HepG2 (cell line): ENCODE data around the gene RGS1.

ENCODE experiments used
- ARNT ChIP-seq: fragments of 450-650 bp; IDR thresholded peaks from 2 replicates; pipeline ENCODE4 v1.6.1; 2017
- CTCF ChIP-seq: sonication (generic); formaldehyde crosslinking; IDR thresholded peaks from 2 replicates; pipeline ENCODE4 v1.5.0; 2020; ENCODE audit warnings: mild to moderate bottlenecking, missing genetic modification reagents, moderate library complexity
- POLR2AphosphoS2 ChIP-seq: IDR thresholded peaks from 2 replicates; pipeline ENCODE4 v1.6.1; 2011; ENCODE audit warnings: low read depth, low read length, improper control_type of control experiment
- SMC3 ChIP-seq: IDR thresholded peaks from 2 replicates; pipeline ENCODE4 v1.6.1; 2011; ENCODE audit warnings: low read length, improper control_type of control experiment
- TP53 ChIP-seq: sonication (generic); formaldehyde crosslinking; conservative IDR thresholded peaks from 2 replicates; pipeline ENCODE4 v1.4.0; 2020; ENCODE audit warnings: missing genetic modification reagents
- ZBTB8A ChIP-seq: sonication (generic); formaldehyde crosslinking; IDR thresholded peaks from 2 replicates; pipeline ENCODE4 v1.4.0; 2020; ENCODE audit warnings: mild to moderate bottlenecking, low read depth, missing genetic modification reagents, borderline replicate concordance
- ZNF546 ChIP-seq: sonication (generic); formaldehyde crosslinking; conservative IDR thresholded peaks from 2 replicates; pipeline ENCODE4 v1.8.1; 2023; ENCODE audit warnings: mild to moderate bottlenecking, missing genetic modification reagents
- ZNF768 ChIP-seq: sonication (generic); formaldehyde crosslinking; IDR thresholded peaks from 2 replicates; pipeline ENCODE4 v1.4.0; 2020; ENCODE audit warnings: missing genetic modification reagents
- TF ChIP-seq, protein P1 (sequence below): sonication (generic); formaldehyde crosslinking; IDR thresholded peaks from 2 replicates; pipeline ENCODE4 v1.8.1; 2023; ENCODE audit warnings: missing genetic modification reagents, inconsistent platforms, borderline replicate concordance
- TF ChIP-seq, protein P2 (sequence below): sonication (generic); formaldehyde crosslinking; IDR thresholded peaks from 2 replicates; pipeline ENCODE4 v1.4.0; 2020; ENCODE audit warnings: missing genetic modification reagents

DNA sequence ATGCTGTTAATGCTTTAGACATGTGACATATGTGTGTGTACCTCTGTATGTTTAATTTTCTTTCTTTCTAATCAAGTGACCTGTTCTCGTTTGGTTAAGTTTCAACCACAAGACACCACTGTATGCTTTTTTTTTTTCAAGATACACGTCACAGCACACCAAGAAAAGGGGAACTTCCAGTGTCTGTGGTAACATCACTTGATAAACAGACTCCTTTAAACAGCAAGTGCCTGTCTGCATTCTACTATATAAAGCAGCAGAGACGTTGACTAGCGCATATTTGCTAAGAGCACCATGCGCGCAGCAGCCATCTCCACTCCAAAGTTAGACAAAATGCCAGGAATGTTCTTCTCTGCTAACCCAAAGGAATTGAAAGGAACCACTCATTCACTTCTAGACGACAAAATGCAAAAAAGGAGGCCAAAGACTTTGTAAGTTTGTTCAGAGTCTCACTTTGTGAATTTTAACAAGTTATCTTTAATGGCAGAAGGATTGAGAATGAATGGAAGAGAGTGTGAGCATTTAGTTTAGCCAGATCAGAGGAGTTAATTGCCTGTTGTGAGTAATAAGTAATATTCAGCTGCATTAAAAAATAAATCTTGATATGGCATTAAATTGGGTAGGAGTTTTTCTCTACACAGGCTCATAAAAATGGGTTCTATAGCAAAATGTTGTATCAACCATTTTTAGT, at the start of gene RGS1:
- TF ChIP-seq, protein P1, sequence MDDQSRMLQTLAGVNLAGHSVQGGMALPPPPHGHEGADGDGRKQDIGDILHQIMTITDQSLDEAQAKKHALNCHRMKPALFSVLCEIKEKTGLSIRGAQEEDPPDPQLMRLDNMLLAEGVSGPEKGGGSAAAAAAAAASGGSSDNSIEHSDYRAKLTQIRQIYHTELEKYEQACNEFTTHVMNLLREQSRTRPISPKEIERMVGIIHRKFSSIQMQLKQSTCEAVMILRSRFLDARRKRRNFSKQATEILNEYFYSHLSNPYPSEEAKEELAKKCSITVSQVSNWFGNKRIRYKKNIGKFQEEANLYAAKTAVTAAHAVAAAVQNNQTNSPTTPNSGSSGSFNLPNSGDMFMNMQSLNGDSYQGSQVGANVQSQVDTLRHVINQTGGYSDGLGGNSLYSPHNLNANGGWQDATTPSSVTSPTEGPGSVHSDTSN (CRISPR knock-in tag), result no peak
- TF ChIP-seq CTCF (CRISPR knock-in tag) (no peak), ZNF768 (no peak), ZNF546 (CRISPR knock-in tag) (no peak), TP53 (CRISPR knock-in tag) (no peak), ARNT (no peak), SMC3 (no peak), ZBTB8A (CRISPR knock-in tag) (no peak), POLR2AphosphoS2 (no peak)
- TF ChIP-seq, protein P2, sequence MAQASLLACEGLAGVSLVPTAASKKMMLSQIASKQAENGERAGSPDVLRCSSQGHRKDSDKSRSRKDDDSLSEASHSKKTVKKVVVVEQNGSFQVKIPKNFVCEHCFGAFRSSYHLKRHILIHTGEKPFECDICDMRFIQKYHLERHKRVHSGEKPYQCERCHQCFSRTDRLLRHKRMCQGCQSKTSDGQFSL, result no peak
